ENCODE results near the gene SOS1. TPM values are rescaled to one million over a fixed set of nuclear protein-coding genes. Genes with fewer than 3 reads are reported as not detected.

SOS1 gene
- total and polyA plus RNA-seq, 2 of the 13 experiments (the other 11 are each of a cell fraction or from before 2014, with no cell fraction given): 20.8 to 60.4 TPM

GRCh38 chr2:39150890-39151497 is 30.1 kb upstream of the SOS1 start (continued):
- 0 out of 2 replicates have a peak, but pooled peaks have one; percentile 52 for TF ChIP-seq ZNF430 (CRISPR knock-in tag; IDR thresholded peaks at IDR 0.05)
- TF ChIP-seq HMGXB4 (CRISPR knock-in tag; IDR thresholded peaks at IDR 0.05; ENCODE audit: borderline replicate concordance in 1 of 2, low read depth in 1 of 2): 0 out of 4 replicates have a peak, but pooled peaks of 1 of the 2 experiments have one; percentile 34
- TF ChIP-seq KDM3A (CRISPR knock-in tag; IDR thresholded peaks at IDR 0.05; ENCODE audit: low read depth): peak; percentile 78; the same call in 1 of the 2 replicates
- no peak for TF ChIP-seq ZNF180 (CRISPR knock-in tag; IDR thresholded peaks at IDR 0.05; ENCODE audit: borderline replicate concordance, low read depth)
- TF ChIP-seq CEBPG (CRISPR knock-in tag; IDR thresholded peaks at IDR 0.05): peak; percentile 42
- TF ChIP-seq, protein P1, sequence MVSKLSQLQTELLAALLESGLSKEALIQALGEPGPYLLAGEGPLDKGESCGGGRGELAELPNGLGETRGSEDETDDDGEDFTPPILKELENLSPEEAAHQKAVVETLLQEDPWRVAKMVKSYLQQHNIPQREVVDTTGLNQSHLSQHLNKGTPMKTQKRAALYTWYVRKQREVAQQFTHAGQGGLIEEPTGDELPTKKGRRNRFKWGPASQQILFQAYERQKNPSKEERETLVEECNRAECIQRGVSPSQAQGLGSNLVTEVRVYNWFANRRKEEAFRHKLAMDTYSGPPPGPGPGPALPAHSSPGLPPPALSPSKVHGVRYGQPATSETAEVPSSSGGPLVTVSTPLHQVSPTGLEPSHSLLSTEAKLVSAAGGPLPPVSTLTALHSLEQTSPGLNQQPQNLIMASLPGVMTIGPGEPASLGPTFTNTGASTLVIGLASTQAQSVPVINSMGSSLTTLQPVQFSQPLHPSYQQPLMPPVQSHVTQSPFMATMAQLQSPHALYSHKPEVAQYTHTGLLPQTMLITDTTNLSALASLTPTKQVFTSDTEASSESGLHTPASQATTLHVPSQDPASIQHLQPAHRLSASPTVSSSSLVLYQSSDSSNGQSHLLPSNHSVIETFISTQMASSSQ (IDR thresholded peaks at IDR 0.05; ENCODE audit: low read depth): 0 out of 2 replicates have a peak, but pooled peaks have one; percentile 32
- TF ChIP-seq, protein P1 (CRISPR knock-in tag; IDR thresholded peaks at IDR 0.05; ENCODE audit: borderline replicate concordance): no peak
- TF ChIP-seq LCORL (IDR thresholded peaks at IDR 0.05): peak; percentile 69; the same call in 1 of the 2 replicates
- peak; percentile 93 for TF ChIP-seq LCORL (CRISPR knock-in tag; IDR thresholded peaks at IDR 0.05)
- TF ChIP-seq ZBTB34 (CRISPR knock-in tag; IDR thresholded peaks at IDR 0.05): 0 out of 2 replicates have a peak, but pooled peaks have one; percentile 19
- peak; percentile 84 for TF ChIP-seq RCOR2 (CRISPR knock-in tag; IDR thresholded peaks at IDR 0.05)
- TF ChIP-seq, protein P2, sequence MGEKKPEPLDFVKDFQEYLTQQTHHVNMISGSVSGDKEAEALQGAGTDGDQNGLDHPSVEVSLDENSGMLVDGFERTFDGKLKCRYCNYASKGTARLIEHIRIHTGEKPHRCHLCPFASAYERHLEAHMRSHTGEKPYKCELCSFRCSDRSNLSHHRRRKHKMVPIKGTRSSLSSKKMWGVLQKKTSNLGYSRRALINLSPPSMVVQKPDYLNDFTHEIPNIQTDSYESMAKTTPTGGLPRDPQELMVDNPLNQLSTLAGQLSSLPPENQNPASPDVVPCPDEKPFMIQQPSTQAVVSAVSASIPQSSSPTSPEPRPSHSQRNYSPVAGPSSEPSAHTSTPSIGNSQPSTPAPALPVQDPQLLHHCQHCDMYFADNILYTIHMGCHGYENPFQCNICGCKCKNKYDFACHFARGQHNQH (CRISPR knock-in tag; IDR thresholded peaks at IDR 0.05): peak; percentile 94; the same call in 1 of the 2 replicates
- peak; percentile 47 for TF ChIP-seq ASH2L (IDR thresholded peaks at IDR 0.05; ENCODE audit: insufficient read length, low read depth, low read length)
- peak; percentile 96 for TF ChIP-seq ZMYM2 (CRISPR knock-in tag; IDR thresholded peaks at IDR 0.05)
- peak; percentile 84 for TF ChIP-seq ZNF331 (CRISPR knock-in tag; IDR thresholded peaks at IDR 0.05)
- TF ChIP-seq MED13 (CRISPR knock-in tag; IDR thresholded peaks at IDR 0.05): no peak
- peak; percentile 83; the same call in 1 of the 2 replicates for TF ChIP-seq ISL2 (CRISPR knock-in tag; IDR thresholded peaks at IDR 0.05)
- TF ChIP-seq ZNF124 (CRISPR knock-in tag; IDR thresholded peaks at IDR 0.05): 0 out of 2 replicates have a peak, but pooled peaks have one; percentile 44
- peak; percentile 95 for TF ChIP-seq MEF2D (CRISPR knock-in tag; IDR thresholded peaks at IDR 0.05)
- TF ChIP-seq MEIS2 (CRISPR knock-in tag; IDR thresholded peaks at IDR 0.05): 0 out of 2 replicates have a peak, but pooled peaks have one; percentile 42
- TF ChIP-seq EHMT2 (IDR thresholded peaks at IDR 0.05; ENCODE audit: borderline replicate concordance, low read depth, low read length): no peak
- TF ChIP-seq ZNF788 (CRISPR knock-in tag; IDR thresholded peaks at IDR 0.05; ENCODE audit: borderline replicate concordance): peak; percentile 53; the same call in 1 of the 2 replicates

Data from HepG2 (cell line).